GM18873 (cell line): ENCODE measurements around the gene CDC25B.
"Not testable (repeated sequence)": the region's sequence is repeated elsewhere in the genome, so short reads cannot be mapped to it uniquely, and the experiment has no call there.

ENCODE experiments used
- ATAC-seq: cut with Tn5 transposase; IDR thresholded peaks from one replicate; pipeline ENCODE4 v1.9.1; 2021; ENCODE audit warnings: mild to moderate bottlenecking, moderate library complexity, moderate number of reproducible peaks; ENCODE audit not compliant: unreplicated experiment, low FRiP score

The CDC25B gene

GRCh38 chr20:3820901-3821727 lies 25.0 kb downstream of the CDC25B start:
- peak; percentile 4 for ATAC-seq

- ATAC-seq: no peak
Measured at GRCh38 chr20:3821996-3822395, 25.9 kb downstream of the CDC25B start.

- ATAC-seq: no peak
Measured at GRCh38 chr20:3823881-3824280, 27.8 kb downstream of the CDC25B start.

GRCh38 chr20:3825526-3825925 lies 29.4 kb downstream of the CDC25B start:
- no peak for ATAC-seq

- no peak for ATAC-seq
Measured at GRCh38 chr20:3826420-3826819, 30.3 kb downstream of the CDC25B start.

GRCh38 chr20:3828798-3829197 lies 32.7 kb downstream of the CDC25B start:
- ATAC-seq: no peak

GRCh38 chr20:3829891-3830290 lies 33.8 kb downstream of the CDC25B start:
- not testable (repeated sequence) for ATAC-seq

- ATAC-seq: no peak
Measured at GRCh38 chr20:3836132-3836531, 40.0 kb downstream of the CDC25B start.

GRCh38 chr20:3839328-3839727 lies 43.2 kb downstream of the CDC25B start:
- no peak for ATAC-seq

- ATAC-seq: not testable (repeated sequence)
Measured at GRCh38 chr20:3840201-3840600, 44.1 kb downstream of the CDC25B start.

GRCh38 chr20:3842348-3842930 lies 46.3 kb downstream of the CDC25B start:
- no peak for ATAC-seq

- ATAC-seq: no peak
Measured at GRCh38 chr20:3843490-3843889, 47.4 kb downstream of the CDC25B start.

GRCh38 chr20:3843990-3844619 lies 48.0 kb downstream of the CDC25B start:
- ATAC-seq: not testable (repeated sequence)

GRCh38 chr20:3846378-3846739 lies 50.2 kb downstream of the CDC25B start:
- no peak for ATAC-seq

- peak; percentile 69 for ATAC-seq
Measured at GRCh38 chr20:3846740-3847428, 50.8 kb downstream of the CDC25B start, which contains the start of gene MAVS. MAVS (plus strand) TSS chr20:3846834; CDS start chr20:3854625, 7,791 bp downstream.

GRCh38 chr20:3847429-3847940 lies 51.4 kb downstream of the CDC25B start:
- no peak for ATAC-seq

GRCh38 chr20:3848565-3848964 lies 52.5 kb downstream of the CDC25B start:
- ATAC-seq: no peak

GRCh38 chr20:3854462-3854871 lies 58.4 kb downstream of the CDC25B start:
- no peak for ATAC-seq
